ENCODE results near the gene IRF4. TPM values are rescaled to one million over a fixed set of nuclear protein-coding genes. Genes with fewer than 3 reads are reported as not detected.
"Not testable (repeated sequence)": the region's sequence is repeated elsewhere in the genome, so short reads cannot be mapped to it uniquely, and the experiment has no call there.

The IRF4 gene
- total RNA-seq, 4 donors from 2014 or later, result 0.54 to 2.3 (median 1.3) TPM

DNA sequence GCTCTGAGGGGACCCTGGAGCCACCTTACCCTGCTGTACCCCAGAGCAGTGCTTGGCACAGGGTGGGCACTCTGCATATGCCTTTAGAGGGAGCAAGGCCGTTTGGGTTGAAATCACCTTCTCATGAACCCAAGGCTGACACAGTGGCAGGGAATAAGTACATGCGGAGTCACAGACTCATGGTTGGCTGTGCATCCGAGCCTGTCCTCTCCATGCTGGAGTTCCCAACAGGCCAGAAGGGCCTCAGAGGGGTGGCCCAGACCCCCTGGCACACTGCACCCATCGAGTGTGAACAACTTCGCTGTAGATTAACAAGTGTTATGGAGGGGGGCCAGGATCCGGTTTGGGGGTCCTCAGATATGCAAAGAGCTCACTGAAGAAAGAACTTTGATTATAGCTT is 21.0 kb upstream of the IRF4 start:
- no peak for DNase-seq
- Histone ChIP-seq H3K27me3 (no peaks in the 10 kb centered on the region), H3K36me3 (no peaks in the 10 kb centered on the region), H3K27ac (no peak overlapping the region), H3K9me3 (no peaks in the 10 kb centered on the region), H3K4me1 (peaks cover 18 to 36% of the 10 kb centered on the region in 2 donors), H3K4me3 (replicated peaks in 1 of 3) (no peak overlapping the region)
- intact Hi-C loops (cut with DNase I), result no loop called here
- 62 to 81% methylated on average over 6 of the region's 6 CpGs for WGBS, 2 donors
- TF ChIP-seq, protein P1, sequence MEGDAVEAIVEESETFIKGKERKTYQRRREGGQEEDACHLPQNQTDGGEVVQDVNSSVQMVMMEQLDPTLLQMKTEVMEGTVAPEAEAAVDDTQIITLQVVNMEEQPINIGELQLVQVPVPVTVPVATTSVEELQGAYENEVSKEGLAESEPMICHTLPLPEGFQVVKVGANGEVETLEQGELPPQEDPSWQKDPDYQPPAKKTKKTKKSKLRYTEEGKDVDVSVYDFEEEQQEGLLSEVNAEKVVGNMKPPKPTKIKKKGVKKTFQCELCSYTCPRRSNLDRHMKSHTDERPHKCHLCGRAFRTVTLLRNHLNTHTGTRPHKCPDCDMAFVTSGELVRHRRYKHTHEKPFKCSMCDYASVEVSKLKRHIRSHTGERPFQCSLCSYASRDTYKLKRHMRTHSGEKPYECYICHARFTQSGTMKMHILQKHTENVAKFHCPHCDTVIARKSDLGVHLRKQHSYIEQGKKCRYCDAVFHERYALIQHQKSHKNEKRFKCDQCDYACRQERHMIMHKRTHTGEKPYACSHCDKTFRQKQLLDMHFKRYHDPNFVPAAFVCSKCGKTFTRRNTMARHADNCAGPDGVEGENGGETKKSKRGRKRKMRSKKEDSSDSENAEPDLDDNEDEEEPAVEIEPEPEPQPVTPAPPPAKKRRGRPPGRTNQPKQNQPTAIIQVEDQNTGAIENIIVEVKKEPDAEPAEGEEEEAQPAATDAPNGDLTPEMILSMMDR (IDR thresholded peaks at IDR 0.05), result no peak
- no peak for TF ChIP-seq POLR2A (IDR thresholded peaks at IDR 0.05)

DNA sequence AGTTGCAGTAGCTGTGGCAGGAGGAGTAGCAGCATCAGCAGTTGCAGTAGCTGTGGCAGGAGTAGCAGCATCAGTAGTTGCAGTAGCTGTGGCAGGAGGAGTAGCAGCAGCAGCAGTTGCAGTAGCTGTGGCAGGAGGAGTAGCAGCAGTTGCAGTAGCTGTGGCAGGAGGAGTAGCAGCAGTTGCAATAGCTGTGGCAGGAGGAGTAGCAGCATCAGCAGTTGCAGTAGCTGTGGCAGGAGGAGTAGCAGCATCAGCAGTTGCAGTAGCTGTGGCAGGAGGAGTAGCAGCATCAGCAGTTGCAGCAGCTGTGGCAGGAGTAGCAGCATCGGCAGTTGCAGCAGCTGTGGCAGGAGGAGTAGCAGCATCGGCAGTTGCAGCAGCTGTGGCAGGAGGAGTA is 19.7 kb upstream of the IRF4 start:
- H3K27me3 ChIP-seq; H3K27ac ChIP-seq; H3K36me3 ChIP-seq; H3K9me3 ChIP-seq; intact Hi-C loops (cut with DNase I); H3K4me3 ChIP-seq (replicated peaks in 1 of 3); DNase-seq: not testable (repeated sequence)
- H3K4me1 ChIP-seq, result peaks cover 18 to 26% of the 10 kb centered on the region in 2 donors
- WGBS, 2 donors, result 91 to 98% methylated on average over 2 of the region's 2 CpGs

DNA sequence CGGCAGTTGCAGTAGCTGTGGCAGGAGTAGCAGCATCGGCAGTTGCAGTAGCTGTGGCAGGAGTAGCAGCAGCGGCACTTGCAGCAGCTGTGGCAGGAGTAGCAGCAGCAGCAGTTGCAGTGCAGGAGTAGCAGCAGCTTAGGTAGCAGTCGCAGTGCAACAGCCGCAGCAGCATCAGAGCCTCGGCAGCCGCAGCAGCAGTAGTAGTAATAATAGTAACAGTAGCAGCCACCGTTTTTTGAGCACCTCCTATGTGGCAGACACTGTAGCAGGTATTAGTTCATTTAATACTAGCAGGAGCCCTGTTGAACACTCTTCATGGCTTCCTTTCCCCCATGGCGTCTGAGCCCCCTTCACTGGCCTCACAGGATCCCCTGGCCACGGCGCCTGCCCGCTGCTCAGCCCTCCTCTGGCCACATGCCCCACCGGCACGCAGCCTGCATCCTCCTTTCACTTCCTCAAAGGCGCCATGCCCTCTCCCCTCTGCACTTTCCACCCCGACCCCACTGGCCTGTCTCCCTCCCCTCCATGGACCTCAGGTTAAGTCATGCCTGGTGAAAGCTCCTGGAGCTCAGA is 19.1 kb upstream of the IRF4 start:
- Histone ChIP-seq H3K9me3 (no peaks in the 10 kb centered on the region), H3K27me3 (no peaks in the 10 kb centered on the region), H3K4me3 (replicated peaks in 1 of 3) (no peak overlapping the region), H3K36me3 (no peaks in the 10 kb centered on the region), H3K27ac (no peak overlapping the region), H3K4me1 (peaks cover 18 to 24% of the 10 kb centered on the region in 2 donors)
- no peak for TF ChIP-seq POLR2A (IDR thresholded peaks at IDR 0.05)
- TF ChIP-seq, protein P1 (IDR thresholded peaks at IDR 0.05), result no peak
- intact Hi-C loops (cut with DNase I), result no loop called here
- WGBS, 2 donors, result 78% methylated on average over 16 of the region's 16 CpGs
- DNase-seq, result no peak

DNA sequence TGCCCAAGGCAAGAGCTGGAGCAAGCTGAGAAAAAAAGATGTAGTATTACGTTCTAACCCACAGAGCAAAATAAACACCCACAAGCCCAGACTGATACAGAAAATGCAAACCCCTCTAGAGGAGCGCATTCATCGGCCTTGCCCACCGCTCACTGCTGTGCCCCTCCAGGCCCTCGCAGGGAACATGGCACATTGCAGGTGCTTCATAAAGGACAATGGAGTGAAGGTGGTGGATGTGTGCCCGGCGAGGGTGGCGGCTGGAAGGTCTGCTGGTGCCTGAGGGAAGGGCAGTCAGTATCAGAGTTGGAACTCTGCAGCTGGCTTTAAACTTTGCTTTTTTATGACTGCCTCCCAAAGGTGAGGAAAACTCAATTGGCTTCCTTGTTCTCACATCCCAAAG is 18.5 kb upstream of the IRF4 start:
- no peak overlapping the region for H3K4me3 ChIP-seq (replicated peaks in 1 of 3)
- TF ChIP-seq, protein P1 (IDR thresholded peaks at IDR 0.05), result no peak
- WGBS, 2 donors, result 81 to 83% methylated on average over 8 of the region's 8 CpGs
- DNase-seq, result no peak
- no peaks in the 10 kb centered on the region for H3K9me3 ChIP-seq
- H3K27ac ChIP-seq, result no peak overlapping the region
- H3K36me3 ChIP-seq, result no peaks in the 10 kb centered on the region
- no peaks in the 10 kb centered on the region for H3K27me3 ChIP-seq
- H3K4me1 ChIP-seq, result peaks cover 18 to 24% of the 10 kb centered on the region in 2 donors
- intact Hi-C loops (cut with DNase I), result no loop called here

DNA sequence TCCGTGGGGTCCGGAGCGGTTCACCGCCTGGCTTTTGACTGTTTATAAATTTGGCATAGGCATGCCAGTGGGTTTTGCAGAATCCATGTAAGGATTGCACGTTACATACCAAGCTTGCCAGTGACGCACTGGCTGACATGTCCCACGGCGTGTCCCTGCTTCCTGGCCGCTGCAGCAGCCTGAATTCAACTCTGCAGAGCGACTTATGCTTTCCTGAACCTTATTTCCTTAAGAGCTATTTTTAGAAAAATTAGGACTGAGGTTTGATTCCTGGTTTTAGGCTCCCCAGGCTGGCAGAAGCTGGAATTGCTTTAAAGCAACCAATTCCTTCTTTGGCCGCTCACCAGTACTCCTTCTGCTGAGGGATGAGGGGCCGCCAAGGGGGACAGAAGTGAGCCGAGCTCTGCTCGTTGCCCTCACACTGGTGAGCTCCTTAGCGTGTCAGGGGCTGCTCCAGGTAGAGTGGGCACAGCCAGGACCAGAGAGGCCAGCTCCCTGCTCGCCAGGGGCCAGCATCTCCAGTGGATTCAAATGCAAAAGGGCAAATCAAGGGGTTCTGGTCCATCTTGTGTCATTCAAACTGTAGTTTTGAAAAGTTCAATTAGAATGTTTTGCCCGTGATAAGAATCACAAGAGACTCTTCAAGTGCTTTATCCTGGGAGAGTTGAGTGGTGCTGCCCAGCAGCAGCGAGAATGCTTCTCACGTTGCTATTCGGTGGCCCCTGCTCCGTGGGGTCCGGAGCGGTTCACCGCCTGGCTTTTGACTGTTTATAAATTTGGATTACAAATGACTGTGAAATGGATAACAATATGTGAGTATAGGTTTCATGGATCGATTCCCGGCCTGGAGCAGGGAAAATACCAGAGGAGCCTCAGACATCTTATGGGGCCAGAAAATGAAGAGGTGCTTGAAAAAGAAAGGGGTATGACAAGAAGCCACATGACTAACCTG is 17.5 kb upstream of the IRF4 start:
- H3K4me3 ChIP-seq (replicated peaks in 1 of 3), result no peak overlapping the region
- WGBS, 2 donors, result 47 to 51% methylated on average over 26 of the region's 26 CpGs
- peak; percentile 54 to 57 for DNase-seq
- no peaks in the 10 kb centered on the region for H3K9me3 ChIP-seq
- H3K4me1 ChIP-seq, result peaks cover 18 to 24% of the 10 kb centered on the region in 2 donors
- no peaks in the 10 kb centered on the region for H3K27me3 ChIP-seq
- H3K27ac ChIP-seq, result peak overlapping the region in 1 of 3 donors; percentile 5
- intact Hi-C loops (cut with DNase I), result no loop called here
- no peaks in the 10 kb centered on the region for H3K36me3 ChIP-seq
- TF ChIP-seq, protein P1 (IDR thresholded peaks at IDR 0.05), result peak in 5 of 6 experiments; percentile 8 to 37 (median 32)
- TF ChIP-seq POLR2A (IDR thresholded peaks at IDR 0.05), result no peak
